Fibroblast of villous mesenchyme (primary cell): ENCODE measurements around the gene NUCB1. TPM values are rescaled to one million over a fixed set of nuclear protein-coding genes. Genes with fewer than 3 reads are reported as not detected.
"Not testable (repeated sequence)": the region's sequence is repeated elsewhere in the genome, so short reads cannot be mapped to it uniquely, and the experiment has no call there.

Source experiments
- DNase-seq: peaks from one replicate; pipeline ENCODE4 v3.0.0-alpha.2; 2010; ENCODE audit warnings: low read depth
- H3K4me3 ChIP-seq: 2 replicates; pipeline ENCODE4 v1.5.1; 2011; ENCODE audit warnings: low read depth, mild to moderate bottlenecking, low read length
- CTCF ChIP-seq: IDR thresholded peaks from 2 replicates; pipeline ENCODE4 v1.5.1; 2012; ENCODE audit warnings: low read depth, mild to moderate bottlenecking, low read length; ENCODE audit not compliant: insufficient read depth
- total RNA-seq: library from RNA; depleted of rRNA; stranded (reverse); fragments of >200 nt; gene quantifications from 2 replicates; pipeline ENCODE4 v1.2.3, GENCODE V29; 2012

Gene NUCB1
- total RNA-seq, 1 donor = 139 TPM

- DNase-seq = no peak
- TF ChIP-seq CTCF = no peak
- no peak overlapping the region for H3K4me3 ChIP-seq
Observed at GRCh38 chr19:48913114-48913889, 13.2 kb downstream of the NUCB1 start.

- no peak for DNase-seq
- H3K4me3 ChIP-seq = no peak overlapping the region
- no peak for TF ChIP-seq CTCF
Observed at GRCh38 chr19:48914181-48914580, 14.1 kb downstream of the NUCB1 start.

- DNase-seq = no peak
- no peak overlapping the region for H3K4me3 ChIP-seq
- TF ChIP-seq CTCF = no peak
Observed at GRCh38 chr19:48915757-48916156, 15.6 kb downstream of the NUCB1 start.

- DNase-seq = no peak
- no peak for TF ChIP-seq CTCF
Observed at GRCh38 chr19:48918071-48918470, 18.0 kb downstream of the NUCB1 start.

GRCh38 chr19:48918801-48919247, 18.7 kb downstream of the NUCB1 start:
- no peak overlapping the region for H3K4me3 ChIP-seq
- DNase-seq = no peak
- no peak for TF ChIP-seq CTCF

More at GRCh38 chr19:48918071-48918470, 18.0 kb downstream of the NUCB1 start:
- no peak overlapping the region for H3K4me3 ChIP-seq

- not testable (repeated sequence) for DNase-seq, H3K4me3 ChIP-seq
Observed at GRCh38 chr19:48919271-48919670, 19.2 kb downstream of the NUCB1 start.

GRCh38 chr19:48920949-48921348, 20.8 kb downstream of the NUCB1 start:
- DNase-seq = no peak
- no peak overlapping the region for H3K4me3 ChIP-seq
- TF ChIP-seq CTCF = no peak
